ENCODE data around the gene SHB. TPM values are rescaled to one million over a fixed set of nuclear protein-coding genes. Genes with fewer than 3 reads are reported as not detected.

Gene SHB
- total and polyA plus RNA-seq, 2 of the 13 experiments (the other 11 are each of a cell fraction or from before 2014, with no cell fraction given), result 19.4 to 20.7 TPM

- Histone ChIP-seq H3K4me2 (ENCODE audit: low read depth, low read length) (no peak overlapping the region), H3K4me1 (ENCODE audit: insufficient read depth, low read length) (peaks cover 32% of the 10 kb centered on the region), H3K9ac (ENCODE audit: insufficient read depth, low read depth, low read length) (no peak overlapping the region), H3K79me2 (ENCODE audit: insufficient read depth, low read length) (no peaks in the 10 kb centered on the region), H4K20me1 (ENCODE audit: insufficient read depth, low read length) (peaks cover 9% of the 10 kb centered on the region; the same call in 1 of the 2 replicates), H3K36me3 (replicated peaks in 1 of 2; ENCODE audit: control insufficient read depth in 1 of 2, insufficient read depth in 2 of 2, low read length in 2 of 2) (peaks cover 31 to 91% of the 10 kb centered on the region in 2 experiments), H3K4me3 (replicated peaks in 1 of 3; ENCODE audit: insufficient read depth in 1 of 3, low read depth in 2 of 3, low read length in 3 of 3) (no peak overlapping the region), H3K27ac (ENCODE audit: extremely low read length, insufficient read depth, low read length) (no peak overlapping the region), H3K27me3 (ENCODE audit: control insufficient read depth in 1 of 2, insufficient read depth in 2 of 2, low read length in 2 of 2) (no peaks in the 10 kb centered on the region), H3K9me3 (ENCODE audit: low read length) (no peaks in the 10 kb centered on the region), H2AFZ (ENCODE audit: low read length) (no peak overlapping the region)
- in situ Hi-C loops (cut with HindIII; ENCODE audit: extremely low pct_ligation_motif_present, low pct_unique_long_range_greater_than_20kb) (no loop called here), intact Hi-C loops (cut with micrococcal nuclease; ENCODE audit: unreplicated experiment) (no loop called here)
- CTCF ChIA-PET (ENCODE audit: low intra/inter-chr PET ratio, low total read pairs), result no interaction called here
- WGBS (ENCODE audit: low lambda C conversion rate), result 98% methylated on average over 21 of the region's 22 CpGs
- TF ChIP-seq ZNF576 (CRISPR knock-in tag; IDR thresholded peaks at IDR 0.05) (no peak), ARID3A (IDR thresholded peaks at IDR 0.05; ENCODE audit: low read depth, low read length) (no peak), ATRX (CRISPR knock-in tag; IDR thresholded peaks at IDR 0.05; ENCODE audit: borderline replicate concordance) (no peak), ELF4 (CRISPR knock-in tag; IDR thresholded peaks at IDR 0.05; ENCODE audit: borderline replicate concordance) (no peak), ZHX1 (CRISPR knock-in tag; IDR thresholded peaks at IDR 0.05; ENCODE audit: low read depth) (no peak), MAFG (CRISPR knock-in tag; IDR thresholded peaks at IDR 0.05) (no peak), RARG (CRISPR knock-in tag; IDR thresholded peaks at IDR 0.05; ENCODE audit: low read depth) (no peak), ZSCAN30 (CRISPR knock-in tag; IDR thresholded peaks at IDR 0.05) (no peak), DNMT1 (CRISPR knock-in tag; IDR thresholded peaks at IDR 0.05) (no peak), ZSCAN12 (CRISPR knock-in tag; IDR thresholded peaks at IDR 0.05) (no peak), MEIS1 (CRISPR knock-in tag; IDR thresholded peaks at IDR 0.05; ENCODE audit: borderline replicate concordance) (no peak), ATF7-NPFF (CRISPR knock-in tag; IDR thresholded peaks at IDR 0.05; ENCODE audit: low read depth) (no peak), FOXO4 (CRISPR knock-in tag; conservative IDR thresholded peaks at IDR 0.05) (no peak)
- DNase-seq (ENCODE audit: low spot score) (no peak), ATAC-seq (no peak), FAIRE-seq (no peak)
- no TSS peak for BruUV-seq (replicated peaks)
- POLR2A ChIA-PET, result no interaction called here
Measured at GRCh38 chr9:37938121-37938891, 130.7 kb downstream of the SHB start.

Data from HepG2 (cell line).